ENCODE data around the gene IFITM5. TPM values are rescaled to one million over a fixed set of nuclear protein-coding genes. Genes with fewer than 3 reads are reported as not detected.

Gene IFITM5
- total RNA-seq, 2 donors from 2014 or later, result not detected

DNA sequence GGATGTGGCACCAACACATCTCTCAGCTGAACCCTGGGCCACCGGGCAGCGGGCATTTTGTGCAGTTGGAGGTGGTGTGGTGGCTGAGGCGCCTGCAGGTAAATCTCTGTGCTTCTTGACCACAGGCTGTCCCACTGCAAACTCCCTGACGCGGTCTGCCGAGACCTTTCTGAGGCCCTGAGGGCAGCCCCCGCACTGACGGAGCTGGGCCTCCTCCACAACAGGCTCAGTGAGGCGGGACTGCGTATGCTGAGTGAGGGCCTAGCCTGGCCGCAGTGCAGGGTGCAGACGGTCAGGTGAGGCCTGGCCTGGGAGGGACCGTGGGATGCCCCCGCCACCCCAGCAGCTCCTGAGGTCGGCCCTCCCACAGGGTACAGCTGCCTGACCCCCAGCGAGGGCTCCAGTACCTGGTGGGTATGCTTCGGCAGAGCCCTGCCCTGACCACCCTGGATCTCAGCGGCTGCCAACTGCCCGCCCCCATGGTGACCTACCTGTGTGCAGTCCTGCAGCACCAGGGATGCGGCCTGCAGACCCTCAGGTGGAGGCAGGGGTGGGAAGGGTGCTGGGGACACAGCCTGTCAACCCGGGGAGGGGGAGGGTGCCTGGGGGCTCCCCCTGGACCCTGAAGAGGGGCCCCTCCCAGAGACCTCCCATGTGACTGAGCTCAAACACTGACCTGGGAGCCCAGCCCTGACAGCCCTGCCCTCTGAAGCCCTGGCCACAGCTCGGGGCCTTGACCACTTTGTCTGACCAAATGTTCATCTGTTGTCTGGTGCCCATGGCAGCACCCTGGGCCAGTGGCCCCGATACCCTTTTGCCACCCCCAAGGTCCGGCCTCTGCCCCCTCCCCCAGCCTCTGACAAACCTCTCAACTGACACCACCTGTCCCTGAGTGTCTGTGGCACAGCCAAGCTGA is 15.0 kb downstream of the IFITM5 start:
- H3K27ac ChIP-seq, result no peak overlapping the region
- H3K27me3 ChIP-seq (replicated peaks; ENCODE audit: insufficient read depth), result peaks cover 27% of the 10 kb centered on the region
- H3K9me3 ChIP-seq, result no peaks in the 10 kb centered on the region
- DNase-seq (ENCODE audit: low spot score), result no peak
- H3K4me3 ChIP-seq, result no peak overlapping the region
- TF ChIP-seq POLR2A (IDR thresholded peaks at IDR 0.05), result no peak
- TF ChIP-seq POLR2AphosphoS5 (IDR thresholded peaks at IDR 0.05), result no peak
- TF ChIP-seq, protein P1, sequence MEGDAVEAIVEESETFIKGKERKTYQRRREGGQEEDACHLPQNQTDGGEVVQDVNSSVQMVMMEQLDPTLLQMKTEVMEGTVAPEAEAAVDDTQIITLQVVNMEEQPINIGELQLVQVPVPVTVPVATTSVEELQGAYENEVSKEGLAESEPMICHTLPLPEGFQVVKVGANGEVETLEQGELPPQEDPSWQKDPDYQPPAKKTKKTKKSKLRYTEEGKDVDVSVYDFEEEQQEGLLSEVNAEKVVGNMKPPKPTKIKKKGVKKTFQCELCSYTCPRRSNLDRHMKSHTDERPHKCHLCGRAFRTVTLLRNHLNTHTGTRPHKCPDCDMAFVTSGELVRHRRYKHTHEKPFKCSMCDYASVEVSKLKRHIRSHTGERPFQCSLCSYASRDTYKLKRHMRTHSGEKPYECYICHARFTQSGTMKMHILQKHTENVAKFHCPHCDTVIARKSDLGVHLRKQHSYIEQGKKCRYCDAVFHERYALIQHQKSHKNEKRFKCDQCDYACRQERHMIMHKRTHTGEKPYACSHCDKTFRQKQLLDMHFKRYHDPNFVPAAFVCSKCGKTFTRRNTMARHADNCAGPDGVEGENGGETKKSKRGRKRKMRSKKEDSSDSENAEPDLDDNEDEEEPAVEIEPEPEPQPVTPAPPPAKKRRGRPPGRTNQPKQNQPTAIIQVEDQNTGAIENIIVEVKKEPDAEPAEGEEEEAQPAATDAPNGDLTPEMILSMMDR (IDR thresholded peaks at IDR 0.05), result no peak
- intact Hi-C loops (cut with DNase I), result no loop called here
- no peaks in the 10 kb centered on the region for H3K36me3 ChIP-seq
- WGBS, result 81% methylated on average over 24 of the region's 24 CpGs
- H3K4me1 ChIP-seq (replicated peaks), result no peaks in the 10 kb centered on the region

DNA sequence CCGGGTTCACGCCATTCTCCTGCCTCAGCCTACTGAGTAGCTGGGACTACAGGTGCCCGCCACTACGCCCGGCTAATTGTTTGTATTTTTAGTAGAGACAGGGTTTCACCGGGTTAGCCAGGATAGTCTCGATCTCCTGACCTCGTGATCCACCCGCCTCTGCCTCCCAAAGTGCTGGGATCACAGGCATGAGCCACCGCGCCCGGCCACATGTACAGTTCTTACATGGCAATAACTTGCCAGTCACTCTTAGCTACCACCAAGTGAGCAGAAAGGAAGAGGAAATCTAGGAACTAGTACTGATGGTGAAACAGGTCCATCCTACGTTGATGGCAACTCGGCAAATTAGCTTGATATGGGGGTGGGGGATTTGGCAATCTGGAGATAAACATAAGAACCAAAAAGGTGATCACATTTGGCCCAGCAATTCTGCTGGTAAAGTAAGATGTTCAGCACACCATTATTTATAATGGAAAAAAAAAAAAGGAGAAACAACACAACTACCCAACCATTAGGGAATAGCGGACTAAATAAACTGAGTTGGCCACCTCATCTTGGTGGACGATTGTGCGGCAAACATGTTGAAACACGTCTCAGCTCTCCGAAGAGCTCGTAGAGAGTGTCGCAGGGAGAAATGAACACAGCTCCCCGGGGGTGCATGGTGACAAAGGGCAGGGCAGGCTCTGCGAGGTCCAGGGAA is 15.8 kb downstream of the IFITM5 start:
- WGBS, result 79% methylated on average over 23 of the region's 23 CpGs
- intact Hi-C loops (cut with DNase I), result no loop called here
- peaks cover 28% of the 10 kb centered on the region for H3K27me3 ChIP-seq (replicated peaks; ENCODE audit: insufficient read depth)

DNA sequence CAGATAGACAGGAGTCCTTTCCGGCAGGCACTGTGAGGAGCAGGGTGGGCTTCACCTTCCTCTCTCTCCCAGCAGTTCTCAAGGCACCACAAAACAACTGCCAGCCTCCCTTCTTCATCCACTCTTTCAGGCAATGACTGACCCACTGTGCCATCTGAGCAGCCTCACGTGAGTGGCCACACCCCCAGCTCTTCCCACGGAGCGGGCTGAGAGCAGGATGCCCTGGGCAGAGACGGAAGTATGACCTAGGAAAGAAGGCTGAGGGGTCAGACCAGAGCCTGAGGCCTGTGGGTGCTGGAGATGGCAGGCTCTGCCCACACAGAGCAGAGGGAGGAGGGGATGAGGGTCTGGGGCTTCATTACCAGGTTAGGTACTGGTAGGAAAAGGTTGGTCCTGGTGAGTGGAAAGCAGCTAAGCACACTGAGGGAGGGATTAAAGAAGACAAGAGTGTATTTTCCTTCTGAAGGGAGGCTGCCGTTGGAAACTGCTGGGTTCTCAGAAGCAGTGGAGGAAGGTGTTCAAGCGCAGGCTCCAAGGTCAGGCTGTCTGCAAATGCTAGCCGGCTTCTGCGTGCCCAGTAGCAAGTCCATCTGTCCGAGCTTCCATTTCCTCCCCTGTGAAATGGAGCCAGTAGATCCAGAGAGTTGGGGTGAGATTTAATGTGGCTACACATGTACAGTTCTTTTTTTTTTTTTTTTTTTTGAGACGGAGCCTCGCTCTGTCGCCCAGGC is 16.5 kb downstream of the IFITM5 start:
- intact Hi-C loops (cut with DNase I), result no loop called here
- H3K9me3 ChIP-seq, result no peaks in the 10 kb centered on the region
- no peak overlapping the region for H3K27ac ChIP-seq
- no peak for DNase-seq (ENCODE audit: low spot score)
- no peaks in the 10 kb centered on the region for H3K4me1 ChIP-seq (replicated peaks)
- WGBS, result 67% methylated on average over 13 of the region's 13 CpGs
- H3K36me3 ChIP-seq, result no peaks in the 10 kb centered on the region
- H3K27me3 ChIP-seq (replicated peaks; ENCODE audit: insufficient read depth), result peaks cover 28% of the 10 kb centered on the region
- H3K4me3 ChIP-seq, result no peak overlapping the region
- TF ChIP-seq POLR2A (IDR thresholded peaks at IDR 0.05) (no peak), POLR2AphosphoS5 (IDR thresholded peaks at IDR 0.05) (no peak)
- TF ChIP-seq, protein P1 (IDR thresholded peaks at IDR 0.05), result no peak

More for the DNA sequence above, 15.8 kb downstream of the IFITM5 start:
- no peaks in the 10 kb centered on the region for H3K4me1 ChIP-seq (replicated peaks)
- H3K9me3 ChIP-seq, result no peaks in the 10 kb centered on the region
- no peak overlapping the region for H3K27ac ChIP-seq
- DNase-seq (ENCODE audit: low spot score), result no peak
- H3K4me3 ChIP-seq, result no peak overlapping the region
- no peaks in the 10 kb centered on the region for H3K36me3 ChIP-seq
- TF ChIP-seq, protein P1 (IDR thresholded peaks at IDR 0.05), result no peak
- TF ChIP-seq POLR2AphosphoS5 (IDR thresholded peaks at IDR 0.05) (no peak), POLR2A (IDR thresholded peaks at IDR 0.05) (no peak)

DNA sequence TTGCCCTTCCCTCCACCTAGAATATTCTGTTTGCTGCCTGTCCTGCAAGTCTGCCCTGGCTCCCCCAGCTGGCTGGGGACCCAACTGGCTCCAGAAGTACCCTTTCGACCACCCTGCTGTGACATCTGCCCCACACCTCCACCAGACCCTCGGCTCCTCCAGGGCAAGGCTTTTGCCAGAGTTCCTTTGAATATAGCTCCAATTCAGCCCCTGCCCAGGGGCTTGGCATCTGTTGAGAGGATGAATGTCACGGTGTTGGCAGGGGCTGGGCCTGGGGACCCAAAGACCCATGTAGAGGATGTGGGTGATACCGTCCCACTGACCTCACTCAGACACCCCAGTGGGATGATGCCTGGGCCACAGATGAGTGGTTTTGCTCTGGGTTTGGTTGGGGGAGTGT is 17.2 kb downstream of the IFITM5 start:
- no peaks in the 10 kb centered on the region for H3K36me3 ChIP-seq
- intact Hi-C loops (cut with DNase I), result no loop called here
- no peaks in the 10 kb centered on the region for H3K9me3 ChIP-seq
- DNase-seq (ENCODE audit: low spot score), result no peak
- no peaks in the 10 kb centered on the region for H3K4me1 ChIP-seq (replicated peaks)
- TF ChIP-seq, protein P1 (IDR thresholded peaks at IDR 0.05), result no peak
- 72% methylated on average over 4 of the region's 4 CpGs for WGBS
- peaks cover 28% of the 10 kb centered on the region for H3K27me3 ChIP-seq (replicated peaks; ENCODE audit: insufficient read depth)
- H3K27ac ChIP-seq, result no peak overlapping the region
- no peak overlapping the region for H3K4me3 ChIP-seq

Data from prostate gland (tissue), 2 donors.